Inferior parietal cortex (tissue), 1 donor: ENCODE results near the gene KIF7.
"Not testable (repeated sequence)": the region's sequence is repeated elsewhere in the genome, so short reads cannot be mapped to it uniquely, and the experiment has no call there.

Experiments
- DNase-seq: peaks from one replicate; pipeline ENCODE4 v3.0.0-alpha.2; 2016; ENCODE audit errors: extremely low spot score

Gene KIF7

GRCh38 chr15:89623165-89623564 lies 32.1 kb downstream of the KIF7 start:
- no peak for DNase-seq

DNA sequence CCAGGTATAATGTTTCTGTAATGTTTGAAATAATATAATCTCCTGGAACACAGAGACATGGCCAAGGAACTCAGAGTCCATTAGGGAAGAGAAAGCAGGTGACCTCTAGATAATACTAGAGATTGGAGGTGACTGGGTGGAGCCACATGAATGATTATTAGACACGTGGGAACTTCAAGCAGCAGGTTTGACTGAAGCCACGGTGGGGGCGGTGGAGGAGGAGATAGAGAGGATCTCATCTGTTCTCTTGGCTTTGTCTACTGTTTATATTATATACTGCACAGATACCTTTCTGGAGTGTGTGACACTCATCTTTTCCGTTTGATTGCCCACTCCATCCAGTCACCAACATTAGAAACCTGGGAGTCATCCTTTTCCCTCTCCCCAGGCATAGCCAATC lies 33.7 kb downstream of the KIF7 start:
- no peak for DNase-seq

DNA sequence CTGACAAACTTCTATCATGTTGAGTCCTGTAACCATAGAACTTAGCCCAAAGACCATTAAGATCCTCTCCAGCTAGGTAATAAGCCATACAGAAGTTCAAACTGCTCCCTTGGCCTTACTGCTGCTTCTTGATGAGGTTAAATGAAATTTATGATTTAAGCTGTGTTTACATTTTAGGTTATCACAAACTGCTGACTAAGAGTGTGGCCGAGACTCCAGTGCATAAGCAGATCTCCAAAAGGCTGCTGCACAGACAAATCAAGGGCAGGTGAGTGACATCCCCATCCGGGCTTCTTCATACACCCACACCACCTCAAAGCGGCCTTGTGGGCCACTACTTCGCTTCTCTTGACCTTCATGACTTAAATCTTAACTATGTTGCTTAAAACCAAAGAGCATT lies 39.0 kb downstream of the KIF7 start:
- no peak for DNase-seq

DNA sequence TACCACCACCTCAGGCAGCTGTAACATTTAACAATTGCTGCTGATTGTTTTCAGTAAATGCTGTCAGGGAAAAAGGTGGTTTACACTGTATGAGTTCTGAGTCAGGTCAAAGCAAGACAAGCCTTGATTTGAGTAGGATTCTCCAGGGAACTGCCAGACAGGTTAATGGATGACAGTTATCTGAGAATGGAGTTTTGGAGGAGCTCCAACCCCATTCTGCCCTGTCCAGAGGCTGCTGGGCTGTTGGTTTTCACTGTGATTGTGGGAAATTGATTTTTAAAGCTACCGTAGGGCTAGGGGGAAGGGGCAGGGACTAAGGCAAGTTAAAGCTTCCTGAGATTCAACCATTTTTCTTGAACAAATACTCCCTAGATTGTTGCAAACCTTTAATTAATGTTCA lies 40.1 kb downstream of the KIF7 start:
- no peak for DNase-seq

GRCh38 chr15:89614164-89614563 lies 41.1 kb downstream of the KIF7 start:
- no peak for DNase-seq

DNA sequence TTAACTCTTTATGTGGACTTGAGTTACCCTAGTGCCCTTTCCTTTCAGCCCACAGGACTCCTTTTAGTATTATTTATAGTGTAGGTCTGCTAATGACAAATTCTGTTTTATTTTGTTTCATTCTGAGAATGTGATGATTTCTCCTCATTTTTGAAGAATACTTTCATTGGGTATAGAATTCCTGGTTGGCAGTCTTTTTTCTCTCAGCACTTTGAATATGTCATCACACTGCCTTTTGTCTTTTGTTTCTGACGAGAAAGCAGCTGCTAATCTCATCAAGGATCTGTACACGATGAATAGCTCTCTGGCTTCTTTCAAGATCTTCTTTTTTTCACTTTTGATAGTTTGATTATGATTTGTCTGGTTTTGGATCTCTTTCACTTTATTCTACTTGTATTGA lies 42.2 kb downstream of the KIF7 start:
- DNase-seq, result no peak

DNA sequence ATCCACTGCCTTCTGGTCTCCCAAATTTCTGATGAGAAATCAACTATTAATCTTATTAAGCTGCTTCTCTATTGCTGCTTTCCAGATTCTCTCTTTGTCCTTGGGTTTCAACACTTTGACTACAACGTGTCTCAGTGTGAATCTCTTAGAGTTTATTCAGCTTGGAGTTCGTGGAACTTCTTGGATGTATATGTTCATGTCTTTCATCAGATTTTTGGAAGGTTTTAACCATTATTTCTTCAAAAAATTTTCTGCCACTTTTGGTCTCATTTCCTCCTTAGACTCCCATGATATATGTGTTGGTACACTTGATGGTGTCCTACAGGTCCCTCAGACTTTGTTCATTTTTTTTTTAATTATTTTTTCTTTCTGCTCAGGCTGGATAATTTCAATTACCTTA lies 44.0 kb downstream of the KIF7 start:
- DNase-seq, result no peak

DNA sequence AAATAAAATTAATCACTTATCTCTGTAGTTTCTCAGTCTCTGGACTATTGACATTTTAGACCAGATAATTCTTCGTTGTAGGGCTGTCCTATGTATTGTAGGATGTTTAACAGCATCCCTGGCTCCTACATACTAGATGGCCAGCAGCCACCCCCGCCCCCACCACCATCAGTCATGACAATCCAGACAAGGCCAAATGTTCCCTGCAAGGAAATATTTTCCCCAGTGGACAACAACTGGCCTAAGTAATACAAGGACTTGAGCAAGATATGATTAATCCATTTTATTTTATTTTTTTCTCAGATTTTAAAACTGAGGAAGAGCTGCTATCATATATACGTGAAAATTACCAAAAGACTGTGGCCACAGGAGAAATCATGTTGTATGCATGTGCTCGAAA lies 56.2 kb downstream of the KIF7 start:
- DNase-seq, result no peak

GRCh38 chr15:89593018-89593417 lies 62.2 kb downstream of the KIF7 start:
- no peak for DNase-seq

DNA sequence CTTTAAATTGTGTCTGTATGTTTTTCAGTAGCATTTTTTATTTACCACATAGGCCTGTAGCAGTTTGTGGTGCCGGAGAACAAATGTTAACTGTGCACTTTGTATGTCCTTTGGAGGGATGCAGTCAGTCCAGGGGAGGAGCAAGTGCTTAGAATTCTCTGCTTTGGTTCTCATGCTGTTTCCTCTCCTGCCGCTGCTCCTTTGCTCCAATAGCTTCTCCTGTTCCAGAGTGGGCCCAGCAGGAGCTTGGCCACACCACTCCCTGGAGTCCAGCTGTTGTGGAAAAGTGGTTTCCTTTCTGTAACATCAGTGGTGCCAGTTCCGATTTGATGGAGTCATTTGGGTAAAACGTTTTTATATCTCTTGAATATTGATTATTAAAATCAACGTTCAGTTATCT lies 63.4 kb downstream of the KIF7 start:
- DNase-seq, result no peak

GRCh38 chr15:89587955-89588354 lies 67.3 kb downstream of the KIF7 start:
- DNase-seq, result no peak

DNA sequence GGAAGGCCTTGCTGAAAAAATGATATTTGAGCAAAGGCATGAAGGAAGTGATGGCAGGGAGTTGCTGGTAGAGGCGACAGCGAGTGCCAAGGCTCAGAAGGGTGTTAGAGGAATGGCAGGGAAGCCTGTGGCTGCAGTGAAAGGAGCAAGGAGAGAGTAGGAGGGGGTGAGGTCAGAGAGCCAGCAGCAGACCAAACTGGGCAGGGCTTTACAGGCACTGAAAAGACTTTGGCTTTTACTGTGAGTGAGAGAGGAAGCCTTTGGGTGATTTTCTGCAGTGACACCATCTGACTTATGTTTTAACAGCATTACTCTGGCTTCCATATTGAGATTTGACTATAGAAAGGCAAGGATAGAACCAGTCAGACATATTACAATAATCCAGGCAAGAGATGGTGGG lies 68.6 kb downstream of the KIF7 start:
- no peak for DNase-seq

- not testable (repeated sequence) for DNase-seq
These were observed 74.5 kb downstream of the KIF7 start for GRCh38 chr15:89580747-89581146.

GRCh38 chr15:89578146-89578545 lies 77.1 kb downstream of the KIF7 start:
- DNase-seq, result no peak
